Measurements from ENCODE around the gene PLA2G4B. TPM values are rescaled to one million over a fixed set of nuclear protein-coding genes. Genes with fewer than 3 reads are reported as not detected.

Gene PLA2G4B
- total and polyA plus RNA-seq, 9 of the 15 experiments (the other 6 are each of a cell fraction or from before 2014, with no cell fraction given), result 0.07 to 6.1 (median 2.8) TPM

DNA sequence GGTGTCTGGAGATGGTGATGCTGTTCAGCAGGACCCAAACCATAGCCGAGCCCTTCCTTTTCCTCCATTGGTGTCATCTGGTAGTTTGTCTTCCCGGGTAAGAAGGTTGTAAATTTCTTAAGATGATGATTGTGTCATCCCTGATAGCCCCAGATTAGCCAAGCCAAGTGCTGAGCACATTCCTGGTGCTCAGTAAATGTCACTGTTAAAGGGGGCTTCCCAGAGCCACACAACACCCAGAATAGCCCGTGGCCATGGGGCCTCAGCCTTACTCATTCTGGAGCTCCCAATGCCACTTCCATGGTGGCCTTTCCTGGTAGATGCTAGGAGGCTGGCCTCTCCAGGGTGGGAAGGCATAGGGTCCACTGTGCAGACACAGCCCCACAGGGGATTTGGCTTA is 4.6 kb upstream of the PLA2G4B start:
- no peaks in the 10 kb centered on the region for H3K9me3 ChIP-seq (replicated peaks; ENCODE audit: control insufficient read depth, insufficient read depth, low read depth, low read length)
- in situ Hi-C loops (cut with MboI), result no loop called here
- H4K20me1 ChIP-seq (replicated peaks; ENCODE audit: control insufficient read depth, insufficient read depth, low read length), result peaks cover 11% of the 10 kb centered on the region; the same call in 1 of the 2 replicates
- no peak for DNase-seq (ENCODE audit: extremely low read depth in 1 of 4, low spot score in 3 of 4)
- TF ChIP-seq KHSRP (IDR thresholded peaks at IDR 0.05) (no peak), MEIS2 (IDR thresholded peaks at IDR 0.05; ENCODE audit: partially characterized antibody) (no peak), RB1 (IDR thresholded peaks at IDR 0.05; ENCODE audit: low read depth) (no peak), ZNF583 (CRISPR knock-in tag; IDR thresholded peaks at IDR 0.05) (no peak)
- TF ChIP-seq, protein P1, sequence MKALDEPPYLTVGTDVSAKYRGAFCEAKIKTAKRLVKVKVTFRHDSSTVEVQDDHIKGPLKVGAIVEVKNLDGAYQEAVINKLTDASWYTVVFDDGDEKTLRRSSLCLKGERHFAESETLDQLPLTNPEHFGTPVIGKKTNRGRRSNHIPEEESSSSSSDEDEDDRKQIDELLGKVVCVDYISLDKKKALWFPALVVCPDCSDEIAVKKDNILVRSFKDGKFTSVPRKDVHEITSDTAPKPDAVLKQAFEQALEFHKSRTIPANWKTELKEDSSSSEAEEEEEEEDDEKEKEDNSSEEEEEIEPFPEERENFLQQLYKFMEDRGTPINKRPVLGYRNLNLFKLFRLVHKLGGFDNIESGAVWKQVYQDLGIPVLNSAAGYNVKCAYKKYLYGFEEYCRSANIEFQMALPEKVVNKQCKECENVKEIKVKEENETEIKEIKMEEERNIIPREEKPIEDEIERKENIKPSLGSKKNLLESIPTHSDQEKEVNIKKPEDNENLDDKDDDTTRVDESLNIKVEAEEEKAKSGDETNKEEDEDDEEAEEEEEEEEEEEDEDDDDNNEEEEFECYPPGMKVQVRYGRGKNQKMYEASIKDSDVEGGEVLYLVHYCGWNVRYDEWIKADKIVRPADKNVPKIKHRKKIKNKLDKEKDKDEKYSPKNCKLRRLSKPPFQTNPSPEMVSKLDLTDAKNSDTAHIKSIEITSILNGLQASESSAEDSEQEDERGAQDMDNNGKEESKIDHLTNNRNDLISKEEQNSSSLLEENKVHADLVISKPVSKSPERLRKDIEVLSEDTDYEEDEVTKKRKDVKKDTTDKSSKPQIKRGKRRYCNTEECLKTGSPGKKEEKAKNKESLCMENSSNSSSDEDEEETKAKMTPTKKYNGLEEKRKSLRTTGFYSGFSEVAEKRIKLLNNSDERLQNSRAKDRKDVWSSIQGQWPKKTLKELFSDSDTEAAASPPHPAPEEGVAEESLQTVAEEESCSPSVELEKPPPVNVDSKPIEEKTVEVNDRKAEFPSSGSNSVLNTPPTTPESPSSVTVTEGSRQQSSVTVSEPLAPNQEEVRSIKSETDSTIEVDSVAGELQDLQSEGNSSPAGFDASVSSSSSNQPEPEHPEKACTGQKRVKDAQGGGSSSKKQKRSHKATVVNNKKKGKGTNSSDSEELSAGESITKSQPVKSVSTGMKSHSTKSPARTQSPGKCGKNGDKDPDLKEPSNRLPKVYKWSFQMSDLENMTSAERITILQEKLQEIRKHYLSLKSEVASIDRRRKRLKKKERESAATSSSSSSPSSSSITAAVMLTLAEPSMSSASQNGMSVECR (CRISPR knock-in tag; IDR thresholded peaks at IDR 0.05), result no peak
- no peak for FAIRE-seq
- H3K79me2 ChIP-seq (ENCODE audit: control insufficient read depth, insufficient read depth, low read length), result no peaks in the 10 kb centered on the region
- H3K9ac ChIP-seq (ENCODE audit: insufficient read depth in 1 of 2, low read depth in 2 of 2, low read length in 2 of 2), result peak overlapping the region in 1 of 2 experiments; percentile 43; a peak in 1 of 4 replicates
- H3K4me3 ChIP-seq, result no peak overlapping the region
- H3K4me1 ChIP-seq (replicated peaks in 1 of 2; ENCODE audit: control insufficient read depth in 2 of 2, insufficient read depth in 2 of 2, low read length in 2 of 2), result peaks cover under 1 to 14% of the 10 kb centered on the region in 2 experiments; a peak in 2 of 5 replicates
- no peak overlapping the region for H2AFZ ChIP-seq (ENCODE audit: low read depth, low read length)
- WGBS (ENCODE audit: insufficient coverage, low coverage, missing lambda C conversion rate), result 37% methylated on average over 3 of the region's 3 CpGs
- no peaks in the 10 kb centered on the region for H3K27me3 ChIP-seq (ENCODE audit: control insufficient read depth in 2 of 2, insufficient read depth in 2 of 2, low read length in 2 of 2)
- peaks cover 10% of the 10 kb centered on the region; the same call in 1 of the 3 replicates for H3K36me3 ChIP-seq (ENCODE audit: control insufficient read depth, insufficient read depth, low read length)
- intact Hi-C loops (cut with micrococcal nuclease), result no loop called here
- no TSS peak for BruUV-seq (replicated peaks)
- no peak overlapping the region for H3K27ac ChIP-seq (ENCODE audit: extremely low read depth, low read depth, low read length)
- no peaks in the 10 kb centered on the region for H3K9me1 ChIP-seq (ENCODE audit: control insufficient read depth, insufficient read depth, low read length)
- POLR2A ChIA-PET, result interaction anchor here (0.6 to 1.5 kb wide), 2 partner anchors 12 to 33 kb away, joined by 3 to 4 read pairs; no protein-coding TSS in a partner anchor
- H3K4me2 ChIP-seq (ENCODE audit: insufficient read depth, low read length), result no peak overlapping the region
- ATAC-seq, result no peak
- CTCF ChIA-PET (ENCODE audit: low intra/inter-chr PET ratio), result no interaction called here

Data from K562 (cell line).